HL-60/S4 (cell line): ENCODE results near the gene FMN1.

Experiments used
- in situ Hi-C: fragments of 300-500 bp; cut with MboI; formaldehyde crosslinking; loops from 2 replicates; pipeline ENCODE4 v1.14.3; 2022; ENCODE audit warnings: low sequenced_read_pairs

FMN1 gene

DNA sequence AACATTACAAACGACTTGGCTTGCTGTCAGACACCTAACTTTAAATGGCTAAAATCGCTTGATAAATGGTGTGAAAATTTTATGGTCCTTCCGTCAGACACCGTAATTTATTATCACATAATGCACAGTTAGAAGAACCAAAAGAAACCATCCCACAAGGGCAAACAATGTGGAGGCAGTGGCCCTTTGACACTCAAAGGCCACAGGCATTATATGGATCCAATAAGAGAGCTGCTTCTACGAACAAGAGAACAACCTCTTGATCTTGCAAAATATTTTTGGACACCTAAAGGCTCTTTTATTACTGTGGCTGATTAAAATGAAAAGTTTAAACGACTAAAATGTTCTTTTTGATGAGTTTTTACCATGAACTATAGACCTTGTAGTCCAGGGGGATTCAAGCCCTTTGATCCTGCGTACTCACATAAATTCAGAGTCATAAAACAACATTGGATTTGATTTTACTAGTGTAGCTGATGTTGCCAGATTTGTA, 202.8 kb downstream of the FMN1 start:
- in situ Hi-C loops = loop anchor here (10.0 kb wide), 1 partner anchor 317 kb away; no protein-coding TSS in a partner anchor

DNA sequence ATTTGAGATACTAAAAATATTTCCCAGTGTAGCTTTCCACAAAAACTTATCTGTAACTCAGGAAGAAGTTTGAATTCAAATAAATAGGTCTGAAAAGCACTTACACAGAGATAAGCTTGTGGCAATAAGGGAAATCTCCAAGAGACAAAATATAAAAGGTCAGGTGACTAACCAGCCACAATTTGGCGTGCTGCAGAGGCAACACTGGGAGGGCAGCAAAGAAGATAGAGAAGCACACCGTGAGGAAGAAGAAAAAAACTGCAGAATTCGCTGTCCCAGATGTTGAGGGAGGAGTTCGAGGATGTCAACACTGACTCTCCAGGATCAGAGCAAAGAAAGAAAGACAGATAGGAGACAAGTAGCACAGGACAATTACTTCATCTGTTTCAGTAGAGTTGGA, 204.4 kb downstream of the FMN1 start:
- in situ Hi-C loops = loop anchor here (10.0 kb wide), 1 partner anchor 315 kb away; no protein-coding TSS in a partner anchor

DNA sequence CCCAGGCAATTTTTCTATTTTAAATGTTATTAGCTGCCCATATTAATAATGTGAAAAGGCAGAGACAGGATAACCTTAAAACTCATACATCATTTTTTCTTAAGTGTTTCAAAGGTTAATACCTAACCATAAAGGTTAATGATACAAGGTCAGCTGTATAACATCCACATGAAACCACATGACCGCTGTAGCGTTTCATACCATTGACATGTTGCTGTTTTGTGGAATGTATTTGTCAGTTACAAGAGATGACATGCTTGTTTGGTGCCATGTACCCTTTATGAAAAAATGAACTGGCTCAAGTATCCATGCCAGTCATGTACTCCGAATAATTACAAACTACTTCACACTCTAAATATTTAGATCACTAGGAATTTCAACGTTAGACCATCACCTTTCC, 207.4 kb downstream of the FMN1 start:
- in situ Hi-C loops = no loop called here

GRCh38 chr15:32986147-32986546, 208.4 kb downstream of the FMN1 start:
- in situ Hi-C loops = no loop called here

DNA sequence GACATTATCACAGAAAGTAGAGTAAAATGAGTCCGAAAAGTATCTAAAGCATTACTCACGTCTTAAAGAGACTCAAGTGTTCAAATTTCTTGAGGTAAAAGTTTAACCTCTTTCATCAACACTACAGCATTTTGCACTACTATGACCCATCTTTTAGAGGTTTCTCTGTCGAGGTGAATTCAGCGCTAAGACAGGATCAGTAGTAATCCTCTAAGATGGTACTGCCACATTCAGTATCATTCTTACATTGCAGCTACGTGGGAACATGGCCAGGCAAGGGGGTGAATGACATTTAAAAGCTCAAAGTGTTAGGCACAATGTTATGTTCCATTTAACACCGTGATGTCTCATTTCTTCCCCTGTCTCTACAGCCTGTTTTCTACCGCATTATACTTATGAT, 210.8 kb downstream of the FMN1 start:
- in situ Hi-C loops = no loop called here

DNA sequence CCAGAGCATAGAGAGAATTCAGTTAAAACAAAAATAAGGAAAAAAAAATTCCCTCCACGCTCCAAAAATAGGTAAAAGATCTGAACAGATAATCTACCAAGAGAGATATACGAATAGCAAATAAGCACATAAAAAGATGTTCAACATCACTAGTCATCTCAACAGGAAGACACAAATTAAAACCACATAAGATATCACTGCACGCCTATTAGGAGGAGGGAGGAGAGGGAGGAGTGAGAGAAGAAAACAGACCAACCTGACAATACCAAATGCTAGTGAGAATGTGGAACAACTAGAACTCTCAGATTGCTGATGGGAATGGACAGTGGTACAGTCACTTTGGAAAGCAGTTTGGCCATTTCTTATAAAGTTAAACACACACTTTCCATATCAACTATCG, 212.5 kb downstream of the FMN1 start:
- in situ Hi-C loops = no loop called here

- in situ Hi-C loops = no loop called here
Observed at GRCh38 chr15:32981536-32981935, 213.0 kb downstream of the FMN1 start.

GRCh38 chr15:32979710-32980109, 214.8 kb downstream of the FMN1 start:
- in situ Hi-C loops = no loop called here

GRCh38 chr15:32977506-32977905, 217.0 kb downstream of the FMN1 start:
- in situ Hi-C loops = no loop called here

DNA sequence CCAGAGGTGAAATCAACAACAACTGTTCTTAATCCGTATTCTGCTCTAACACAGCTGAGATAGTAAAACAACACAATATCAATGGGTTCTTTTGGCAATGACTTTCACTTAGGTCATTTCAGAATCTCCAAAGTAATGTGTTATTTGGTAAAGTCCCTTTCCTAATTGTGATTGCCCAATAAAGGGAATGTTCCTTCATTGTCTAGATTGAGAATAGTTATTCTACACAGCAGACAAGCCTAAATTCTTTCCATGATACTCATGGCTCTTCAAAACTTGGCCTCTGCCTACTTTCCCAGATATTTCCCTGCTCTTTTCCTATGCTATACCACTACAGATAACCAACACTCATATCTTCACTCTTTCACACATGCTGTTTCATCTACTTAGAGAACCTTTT, 219.8 kb downstream of the FMN1 start:
- in situ Hi-C loops = no loop called here

- in situ Hi-C loops = no loop called here
Observed at GRCh38 chr15:32972686-32973085, 221.8 kb downstream of the FMN1 start.

GRCh38 chr15:32970847-32971246, 223.7 kb downstream of the FMN1 start:
- in situ Hi-C loops = no loop called here

GRCh38 chr15:32967521-32967920, 227.0 kb downstream of the FMN1 start:
- in situ Hi-C loops = no loop called here

DNA sequence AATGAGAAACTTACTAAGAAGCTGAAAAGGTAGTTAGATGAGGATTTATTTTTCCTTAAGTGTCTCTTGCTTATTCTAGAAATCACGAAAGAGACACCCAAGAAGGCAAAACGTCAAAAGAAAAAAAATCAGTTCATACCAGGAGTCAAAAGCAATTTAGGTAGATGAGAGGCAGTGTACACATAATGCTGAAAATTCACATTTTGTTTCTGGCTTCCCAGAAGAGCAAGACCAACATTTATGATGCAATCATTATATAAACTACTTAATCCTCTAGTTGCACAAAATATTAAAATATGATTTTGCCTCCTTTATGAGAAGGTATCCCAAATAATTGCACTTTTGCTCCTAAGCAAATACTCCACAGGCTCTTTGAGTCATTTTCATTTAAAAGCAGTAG, 228.0 kb downstream of the FMN1 start:
- in situ Hi-C loops = no loop called here

GRCh38 chr15:32965897-32966296, 228.6 kb downstream of the FMN1 start:
- in situ Hi-C loops = no loop called here

- in situ Hi-C loops = no loop called here
Observed at GRCh38 chr15:32959077-32959476, 235.4 kb downstream of the FMN1 start.

GRCh38 chr15:32957219-32957618, 237.3 kb downstream of the FMN1 start:
- in situ Hi-C loops = no loop called here

DNA sequence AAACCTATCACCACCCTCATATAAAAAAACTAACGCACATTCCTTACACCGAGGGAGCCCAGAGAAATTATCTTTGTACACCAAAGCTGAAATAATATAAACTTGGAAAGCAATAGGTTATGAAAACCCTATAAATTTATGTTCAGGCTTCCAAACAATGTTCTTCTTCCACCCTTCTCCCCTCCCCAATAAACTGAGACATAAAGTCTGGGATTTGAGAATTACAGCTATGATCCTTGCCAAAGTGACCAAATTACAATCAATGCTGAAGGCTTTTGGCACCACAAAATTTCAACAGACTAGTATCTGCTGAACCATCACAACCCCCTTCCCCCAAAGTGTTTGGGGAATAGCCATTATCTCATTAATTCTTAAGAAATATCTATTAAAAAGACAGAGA, 237.8 kb downstream of the FMN1 start:
- in situ Hi-C loops = no loop called here

DNA sequence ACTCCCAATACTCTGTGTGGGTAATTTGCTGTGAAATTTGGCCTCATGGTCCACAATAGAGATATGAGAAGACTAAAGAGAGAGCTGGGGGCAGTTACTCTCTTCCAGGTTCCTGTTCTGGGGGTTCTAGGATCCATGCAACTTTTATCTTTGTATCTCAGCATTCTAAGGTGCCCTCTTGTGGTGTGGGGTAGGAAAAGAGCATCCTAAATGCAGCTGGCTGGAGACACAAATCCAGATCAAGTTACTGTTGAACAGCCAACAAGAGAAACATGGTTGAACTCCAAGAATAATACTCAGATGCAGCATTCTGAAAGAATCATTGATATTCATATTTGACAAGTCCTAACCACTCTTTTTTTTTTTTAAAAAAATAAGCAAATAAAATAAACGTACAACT, 238.5 kb downstream of the FMN1 start:
- in situ Hi-C loops = no loop called here

GRCh38 chr15:32953533-32953910, 241.0 kb downstream of the FMN1 start:
- in situ Hi-C loops = no loop called here

DNA sequence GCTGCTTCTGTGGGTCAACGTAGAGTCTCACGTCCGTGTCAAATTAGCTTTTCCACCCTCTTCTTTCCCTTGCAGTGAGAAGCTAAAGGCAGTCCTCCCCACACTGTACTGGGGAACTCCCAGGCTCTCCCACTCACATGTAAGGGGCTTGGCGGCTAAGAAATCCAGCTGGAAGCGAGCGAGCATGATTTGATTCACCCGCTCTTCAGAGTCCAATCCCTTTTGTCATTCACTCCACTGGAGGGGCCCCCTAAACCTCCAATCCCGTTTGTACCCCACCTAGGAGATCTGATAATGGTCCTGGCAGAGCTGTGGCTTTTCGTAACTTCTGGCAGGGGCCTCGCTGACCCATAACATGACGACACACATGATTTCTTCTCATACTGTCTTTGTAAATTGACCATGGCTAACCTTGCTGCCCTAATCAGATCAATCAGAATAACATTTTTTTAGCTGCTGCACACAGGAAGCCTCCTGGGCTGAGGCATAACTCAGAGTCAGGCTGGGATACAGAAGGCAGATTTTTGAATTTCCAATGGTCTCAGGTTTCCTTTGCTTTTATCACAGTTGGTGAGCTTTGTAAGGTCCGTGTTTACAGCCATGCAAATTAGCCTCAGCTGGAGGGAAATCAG, 241.5 kb downstream of the FMN1 start:
- in situ Hi-C loops = no loop called here

GRCh38 chr15:32951736-32952464, 242.6 kb downstream of the FMN1 start:
- in situ Hi-C loops = no loop called here
